Retinal pigment epithelial cell (primary cell): ENCODE data around the gene TBC1D25.
A peak's percentile ranks its signal among the peaks of the same experiment; 100 is the strongest.

Experiments
- DNase-seq: peaks from one replicate; pipeline ENCODE4 v3.0.0-alpha.2; 2010; ENCODE audit warnings: low read depth
- H3K4me3 ChIP-seq: 2 replicates; pipeline ENCODE4 v1.5.1; 2011; ENCODE audit warnings: mild to moderate bottlenecking, low read length, control low read depth, moderate library complexity
- TF ChIP-seq, protein P1 (sequence below): conservative IDR thresholded peaks from 2 replicates; pipeline ENCODE4 v1.5.1; 2011; ENCODE audit warnings: low read depth, low read length, control low read depth, inconsistent platforms

TBC1D25 gene

GRCh38 chrX:48576108-48576507, 36.6 kb downstream of the TBC1D25 start:
- TF ChIP-seq, protein P1, sequence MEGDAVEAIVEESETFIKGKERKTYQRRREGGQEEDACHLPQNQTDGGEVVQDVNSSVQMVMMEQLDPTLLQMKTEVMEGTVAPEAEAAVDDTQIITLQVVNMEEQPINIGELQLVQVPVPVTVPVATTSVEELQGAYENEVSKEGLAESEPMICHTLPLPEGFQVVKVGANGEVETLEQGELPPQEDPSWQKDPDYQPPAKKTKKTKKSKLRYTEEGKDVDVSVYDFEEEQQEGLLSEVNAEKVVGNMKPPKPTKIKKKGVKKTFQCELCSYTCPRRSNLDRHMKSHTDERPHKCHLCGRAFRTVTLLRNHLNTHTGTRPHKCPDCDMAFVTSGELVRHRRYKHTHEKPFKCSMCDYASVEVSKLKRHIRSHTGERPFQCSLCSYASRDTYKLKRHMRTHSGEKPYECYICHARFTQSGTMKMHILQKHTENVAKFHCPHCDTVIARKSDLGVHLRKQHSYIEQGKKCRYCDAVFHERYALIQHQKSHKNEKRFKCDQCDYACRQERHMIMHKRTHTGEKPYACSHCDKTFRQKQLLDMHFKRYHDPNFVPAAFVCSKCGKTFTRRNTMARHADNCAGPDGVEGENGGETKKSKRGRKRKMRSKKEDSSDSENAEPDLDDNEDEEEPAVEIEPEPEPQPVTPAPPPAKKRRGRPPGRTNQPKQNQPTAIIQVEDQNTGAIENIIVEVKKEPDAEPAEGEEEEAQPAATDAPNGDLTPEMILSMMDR = no peak
- H3K4me3 ChIP-seq = peak overlapping the region; percentile 71

DNA sequence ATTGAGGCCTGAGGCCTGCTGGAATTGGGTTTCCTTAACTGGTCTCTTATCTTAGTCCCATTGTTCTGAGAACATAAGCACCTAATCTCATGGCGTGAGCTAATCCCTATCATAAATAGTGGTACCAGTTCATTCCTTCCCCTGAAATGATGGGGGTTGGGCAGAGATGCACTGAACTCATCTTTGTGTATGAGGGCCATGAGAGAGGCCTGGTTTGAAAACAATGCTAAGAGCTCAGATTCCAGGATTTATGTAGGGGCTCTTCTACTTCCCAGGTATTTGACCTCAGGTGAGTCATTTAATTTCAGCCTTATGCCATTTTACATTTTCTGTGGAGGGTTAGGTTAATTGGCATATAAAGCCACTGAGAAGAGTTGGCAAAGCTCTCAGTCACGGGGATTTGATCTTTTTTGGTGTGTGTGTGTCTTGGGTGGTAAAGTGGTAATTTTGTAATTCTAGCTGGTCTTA, 39.2 kb downstream of the TBC1D25 start:
- TF ChIP-seq, protein P1 = no peak

More at GRCh38 chrX:48576108-48576507, 36.6 kb downstream of the TBC1D25 start:
- no peak for DNase-seq

GRCh38 chrX:48579259-48579658, 39.7 kb downstream of the TBC1D25 start:
- DNase-seq = no peak
- TF ChIP-seq, protein P1 = no peak

More for the DNA sequence above, 39.2 kb downstream of the TBC1D25 start:
- H3K4me3 ChIP-seq = no peak overlapping the region
- no peak for DNase-seq

DNA sequence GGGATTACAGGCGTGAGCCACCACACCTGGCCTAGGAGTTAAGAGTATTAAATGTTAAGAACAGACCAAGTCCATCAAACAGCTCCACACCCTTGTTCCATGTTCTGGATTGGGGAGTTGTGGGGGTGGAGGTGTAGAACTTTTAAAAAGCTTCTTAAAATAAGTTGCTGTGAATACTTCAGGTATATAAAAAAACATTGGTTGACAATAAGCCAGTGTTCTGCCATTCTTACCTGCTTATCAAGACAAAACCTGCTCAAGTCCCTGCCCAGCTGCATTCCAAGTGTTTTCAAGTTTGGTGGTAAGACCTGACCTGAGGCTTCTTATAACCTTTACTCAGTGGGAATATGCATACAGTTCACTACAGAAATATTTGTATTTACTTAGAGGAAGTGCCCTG, 41.1 kb downstream of the TBC1D25 start:
- TF ChIP-seq, protein P1 = no peak
- no peak for DNase-seq
- no peak overlapping the region for H3K4me3 ChIP-seq

More at GRCh38 chrX:48579259-48579658, 39.7 kb downstream of the TBC1D25 start:
- no peak overlapping the region for H3K4me3 ChIP-seq

DNA sequence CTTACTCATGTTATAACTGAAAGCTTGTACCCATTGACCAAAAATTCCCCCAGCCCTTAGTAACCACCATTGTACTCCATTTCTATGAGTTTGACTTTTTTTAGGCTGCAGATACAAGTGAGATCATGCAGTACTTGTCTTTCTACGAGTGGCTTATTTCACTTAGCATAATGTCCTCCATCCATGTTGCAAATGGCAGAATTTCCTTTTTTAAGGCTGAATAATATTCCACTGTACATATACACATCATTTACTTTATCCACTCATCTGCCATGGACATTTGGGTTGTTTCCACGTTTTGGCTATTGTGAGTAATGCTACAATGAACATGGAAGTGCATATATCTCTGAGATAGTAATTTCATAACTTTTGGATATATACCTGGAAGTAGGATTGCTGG, 45.2 kb downstream of the TBC1D25 start:
- TF ChIP-seq, protein P1 = no peak
- no peak overlapping the region for H3K4me3 ChIP-seq
- DNase-seq = no peak

GRCh38 chrX:48589482-48590162, 50.1 kb downstream of the TBC1D25 start:
- H3K4me3 ChIP-seq = no peak overlapping the region
- peak; percentile 48 for DNase-seq
- TF ChIP-seq, protein P1 = no peak

DNA sequence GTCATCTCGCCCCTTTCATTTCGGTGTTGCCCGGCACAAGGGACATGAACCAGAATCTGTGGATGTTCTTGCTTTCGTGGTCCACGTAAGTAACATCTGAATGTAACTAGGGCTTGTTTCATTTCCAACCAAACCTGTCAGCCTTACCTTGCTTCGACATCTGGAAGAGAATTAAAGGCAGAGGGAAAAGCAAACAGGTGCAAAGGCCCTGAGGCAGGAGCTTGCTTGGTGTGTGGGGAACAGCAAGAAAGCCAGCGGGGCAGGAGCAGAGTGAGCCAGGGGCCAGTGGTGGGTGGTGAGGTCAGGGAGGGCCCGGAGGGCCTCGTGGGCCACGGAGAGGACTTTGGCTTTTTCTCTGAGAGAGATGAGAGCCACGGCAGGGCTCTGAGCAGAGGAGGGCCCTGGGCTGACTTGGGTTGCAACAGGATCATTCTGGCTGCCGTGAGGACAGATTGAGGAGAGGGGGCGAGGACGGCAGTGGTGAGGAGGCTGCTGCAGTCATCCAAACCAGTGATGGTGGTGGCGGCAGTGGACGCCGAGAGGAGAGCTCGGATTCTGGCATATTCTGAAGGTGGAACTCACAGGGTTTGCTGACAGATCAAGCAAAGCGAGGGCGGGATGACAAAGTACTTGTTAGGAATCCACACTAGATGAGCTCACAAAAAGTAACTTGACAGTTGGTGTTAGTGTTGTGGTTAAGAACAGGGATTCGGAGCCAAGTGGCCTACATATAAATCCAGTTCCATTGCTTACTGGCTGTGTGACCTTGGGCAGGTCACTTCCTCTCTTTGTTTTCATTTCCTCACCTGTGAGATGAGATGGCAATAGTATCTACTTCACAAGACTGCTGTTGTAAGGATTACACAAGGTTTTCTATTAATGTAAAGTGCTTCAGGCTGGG, 50.9 kb downstream of the TBC1D25 start:
- no peak overlapping the region for H3K4me3 ChIP-seq
- TF ChIP-seq, protein P1 = no peak
- no peak for DNase-seq
